H1 (cell line): Measurements from ENCODE around the gene C22orf42. TPM values are rescaled to one million over a fixed set of nuclear protein-coding genes. Genes with fewer than 3 reads are reported as not detected.

Source experiments
- CTCF ChIA-PET: fragments of 300-600 bp; sonication (Branson Sonifier 250); formaldehyde crosslinking; loops from one replicate; lab custom pipeline; 2021; ENCODE audit not compliant: partially characterized antibody; lab: Charles Lee
- POLR2A ChIA-PET: fragments of 300-600 bp; sonication (Branson Sonifier 250); formaldehyde crosslinking; loops from one replicate; lab custom pipeline; 2021; ENCODE audit warnings: inconsistent platforms; ENCODE audit not compliant: partially characterized antibody; lab: Charles Lee
- DNase-seq, 2 experiments: peaks; one replicate each; pipeline versions ENCODE4 v3.0.0 to v3.0.0-alpha.2; 2010 to 2022; ENCODE audit warnings: low spot score in 2 of 2, low read depth in 1 of 2, mixed read lengths in 1 of 2
- FAIRE-seq: peaks from 2 replicates; lab custom pipeline; 2011; peaks lifted over from hg19 to GRCh38; lab: Jason Lieb, UNC
- H2AFZ ChIP-seq: 2 replicates; pipeline ENCODE4 v1.8.1; 2012; ENCODE audit warnings: low read length, inconsistent platforms
- H2AK5ac ChIP-seq: 2 replicates; pipeline ENCODE4 v1.6.1; 2013; ENCODE audit warnings: low read depth, low read length
- H2BK120ac ChIP-seq: replicated peaks from 2 replicates; pipeline ENCODE3; 2013; ENCODE audit warnings: low read depth, low read length, inconsistent platforms
- H2BK12ac ChIP-seq: 2 replicates; pipeline ENCODE4 v1.6.1; 2013; ENCODE audit warnings: low read depth, low read length
- H2BK15ac ChIP-seq: 2 replicates; pipeline ENCODE4 v1.6.1; 2013; ENCODE audit warnings: low read length
- H2BK20ac ChIP-seq: 2 replicates; pipeline ENCODE4 v1.6.1; 2013; ENCODE audit warnings: low read length
- H2BK5ac ChIP-seq: 2 replicates; pipeline ENCODE4 v1.6.1; 2013; ENCODE audit warnings: low read depth, low read length
- H3K14ac ChIP-seq: 2 replicates; pipeline ENCODE4 v1.6.1; 2013; ENCODE audit warnings: inconsistent platforms; ENCODE audit not compliant: insufficient read length
- H3K18ac ChIP-seq: 2 replicates; pipeline ENCODE4 v1.6.1; 2013; ENCODE audit warnings: low read length; ENCODE audit errors: extremely low read depth
- H3K23ac ChIP-seq: 2 replicates; pipeline ENCODE4 v1.6.1; 2013; ENCODE audit warnings: inconsistent platforms; ENCODE audit not compliant: insufficient read length
- H3K23me2 ChIP-seq: 2 replicates; pipeline ENCODE4 v1.6.1; 2013; ENCODE audit warnings: low read depth, low read length
- H3K27ac ChIP-seq: 2 replicates; pipeline ENCODE4 v1.6.1; 2011; ENCODE audit warnings: low read depth, low read length, inconsistent platforms
- H3K27me3 ChIP-seq, 4 experiments: replicated peaks in 1 of 4; 1 replicate in 1 of 4; 2 replicates in 3 of 4; pipeline versions ENCODE4 v1.6.1 to v1.8.1; 2011 to 2013; ENCODE audit warnings: low read length in 3 of 4, mild to moderate bottlenecking in 3 of 4, inconsistent platforms in 2 of 4, mixed read lengths in 2 of 4, moderate library complexity in 1 of 4; ENCODE audit not compliant: control insufficient read depth in 3 of 4, insufficient read depth in 3 of 4; ENCODE audit errors: extremely low read depth in 1 of 4
- H3K36me3 ChIP-seq, 4 experiments: 2 replicates each; pipeline versions ENCODE4 v1.6.1 to v1.8.1; 2011 to 2013; ENCODE audit warnings: mild to moderate bottlenecking in 4 of 4, low read length in 3 of 4, moderate library complexity in 2 of 4, control low read depth in 1 of 4, inconsistent platforms in 1 of 4; ENCODE audit not compliant: insufficient read depth in 4 of 4, control insufficient read depth in 2 of 4
- H3K4ac ChIP-seq: replicated peaks from 2 replicates; pipeline ENCODE3; 2013; ENCODE audit warnings: low read length, low read depth, mixed read lengths, inconsistent platforms; ENCODE audit not compliant: insufficient read length
- H3K4me1 ChIP-seq, 4 experiments: replicated peaks in 1 of 4; 1 replicate in 1 of 4; 2 replicates in 3 of 4; pipeline versions ENCODE4 v1.6.1 to v1.8.1; 2011 to 2013; ENCODE audit warnings: low read length in 3 of 4, inconsistent platforms in 2 of 4, mixed read lengths in 1 of 4; ENCODE audit not compliant: insufficient read depth in 4 of 4, control insufficient read depth in 3 of 4
- H3K4me2 ChIP-seq, 2 experiments: 2 replicates each; pipeline versions ENCODE4 v1.6.1 to v1.8.1; 2011 to 2013; ENCODE audit warnings: low read depth in 2 of 2, low read length in 2 of 2, control low read depth in 1 of 2, inconsistent platforms in 1 of 2, mild to moderate bottlenecking in 1 of 2; ENCODE audit not compliant: insufficient read depth in 1 of 2
- H3K4me3 ChIP-seq, 4 experiments: fragments of 200-600, 300-600 bp in 1 of 4; sonication (generic), shearing (Covaris generic), sonication (Bioruptor Twin) in 1 of 4; 2 replicates each; pipeline versions ENCODE4 v1.5.1 to v1.8.1; 2011 to 2016; ENCODE audit warnings: low read length in 4 of 4, low read depth in 3 of 4, control low read depth in 2 of 4, inconsistent platforms in 2 of 4, mild to moderate bottlenecking in 2 of 4, mixed read lengths in 1 of 4, moderate library complexity in 1 of 4; ENCODE audit not compliant: insufficient read depth in 2 of 4; ENCODE audit errors: extremely low read depth in 1 of 4
- H3K56ac ChIP-seq: replicated peaks from 2 replicates; pipeline ENCODE3; 2013; ENCODE audit warnings: low read depth, mild to moderate bottlenecking, mixed read lengths, low read length, inconsistent platforms; ENCODE audit not compliant: insufficient read length
- H3K79me1 ChIP-seq: 2 replicates; pipeline ENCODE4 v1.6.1; 2013; ENCODE audit warnings: low read depth, low read length, control low read depth
- H3K79me2 ChIP-seq, 2 experiments: 2 replicates each; pipeline versions ENCODE4 v1.6.1 to v1.8.1; 2012 to 2013; ENCODE audit warnings: low read length in 2 of 2, mild to moderate bottlenecking in 2 of 2, inconsistent platforms in 1 of 2; ENCODE audit not compliant: insufficient read depth in 2 of 2, control insufficient read depth in 1 of 2
- H3K9ac ChIP-seq, 4 experiments: replicated peaks in 1 of 4; 1 replicate in 1 of 4; 2 replicates in 3 of 4; pipeline versions ENCODE4 v1.6.1 to v1.8.1; 2011 to 2013; ENCODE audit warnings: low read depth in 3 of 4, low read length in 3 of 4, control low read depth in 2 of 4, mild to moderate bottlenecking in 2 of 4, moderate library complexity in 2 of 4, inconsistent platforms in 1 of 4; ENCODE audit errors: extremely low read depth in 1 of 4
- H3K9me3 ChIP-seq, 2 experiments: 2 replicates each; pipeline versions ENCODE4 v1.6.1 to v1.8.1; 2012 to 2013; ENCODE audit warnings: mild to moderate bottlenecking in 2 of 2, moderate library complexity in 2 of 2, control low read depth in 1 of 2, inconsistent platforms in 1 of 2, low read depth in 1 of 2, low read length in 1 of 2, mixed read lengths in 1 of 2; ENCODE audit not compliant: insufficient read depth in 2 of 2
- H4K20me1 ChIP-seq, 2 experiments: replicated peaks in 1 of 2; 2 replicates each; pipeline versions ENCODE3 to v1.8.1; 2011 to 2013; ENCODE audit warnings: inconsistent platforms in 2 of 2, low read length in 2 of 2, mild to moderate bottlenecking in 1 of 2; ENCODE audit not compliant: insufficient read depth in 2 of 2, control insufficient read depth in 1 of 2
- H4K5ac ChIP-seq: 2 replicates; pipeline ENCODE4 v1.6.1; 2013; ENCODE audit warnings: low read length, low read depth, mixed read lengths, inconsistent platforms; ENCODE audit not compliant: insufficient read length
- H4K8ac ChIP-seq: 2 replicates; pipeline ENCODE4 v1.8.0; 2013; ENCODE audit warnings: mild to moderate bottlenecking, moderate library complexity, low read length, inconsistent platforms; ENCODE audit not compliant: insufficient read depth; ENCODE audit errors: extremely low read depth
- H4K91ac ChIP-seq: replicated peaks from 2 replicates; pipeline ENCODE3; 2013; ENCODE audit warnings: low read length, mixed read lengths, inconsistent platforms; ENCODE audit not compliant: insufficient read length
- BRCA1 ChIP-seq: IDR thresholded peaks from 2 replicates; pipeline ENCODE4 v1.6.1; 2012; ENCODE audit warnings: low read depth, low read length, improper control_type of control experiment
- CEBPB ChIP-seq: IDR thresholded peaks from 2 replicates; pipeline ENCODE4 v1.6.1; 2012; ENCODE audit warnings: low read depth, low read length
- EP300 ChIP-seq, 2 experiments: IDR thresholded peaks; 1 replicate in 1 of 2; 2 replicates in 1 of 2; pipeline ENCODE4 v1.6.1; 2011 to 2012; ENCODE audit warnings: low read depth in 2 of 2, low read length in 2 of 2, mild to moderate bottlenecking in 2 of 2, borderline replicate concordance in 1 of 2, inconsistent platforms in 1 of 2, moderate library complexity in 1 of 2
- EZH2 ChIP-seq: fragments of 200-600 bp; sonication (generic); IDR thresholded peaks from 2 replicates; pipeline ENCODE4 v1.7.1; 2012; ENCODE audit warnings: low read depth, mild to moderate bottlenecking, moderate library complexity, low read length, inconsistent platforms; ENCODE audit not compliant: severe bottlenecking
- HDAC2 ChIP-seq, 2 experiments: fragments of 300-600 bp in 1 of 2; sonication (generic) in 1 of 2; IDR thresholded peaks; 2 replicates each; pipeline ENCODE4 v1.6.1; 2011 to 2012; ENCODE audit warnings: low read depth in 2 of 2, low read length in 2 of 2, mild to moderate bottlenecking in 2 of 2, moderate library complexity in 2 of 2, borderline replicate concordance in 1 of 2, inconsistent platforms in 1 of 2
- KDM1A ChIP-seq: fragments of 200-600, 300-600 bp; sonication (generic); IDR thresholded peaks from 2 replicates; pipeline ENCODE4 v1.7.1; 2016; ENCODE audit warnings: mild to moderate bottlenecking, low read length, borderline replicate concordance
- NRF1 ChIP-seq: IDR thresholded peaks from 2 replicates; pipeline ENCODE4 v1.6.1; 2011; ENCODE audit warnings: mild to moderate bottlenecking, low read depth, low read length, improper control_type of control experiment
- SAP30 ChIP-seq: fragments of 300-600 bp; sonication (generic); IDR thresholded peaks from 2 replicates; pipeline ENCODE4 v1.7.1; 2012; ENCODE audit warnings: low read length, moderate library complexity, mild to moderate bottlenecking, inconsistent platforms; ENCODE audit not compliant: insufficient read depth, insufficient replicate concordance
- SIN3A ChIP-seq, 2 experiments: IDR thresholded peaks in 1 of 2; conservative IDR thresholded peaks in 1 of 2; 2 replicates each; pipeline ENCODE4 v1.6.1; 2011 to 2012; ENCODE audit warnings: low read length in 2 of 2, improper control_type of control experiment in 1 of 2, low read depth in 1 of 2, mild to moderate bottlenecking in 1 of 2
- SP1 ChIP-seq: IDR thresholded peaks from 2 replicates; pipeline ENCODE4 v1.6.1; 2011; ENCODE audit warnings: low read depth, low read length
- TBP ChIP-seq: IDR thresholded peaks from 2 replicates; pipeline ENCODE4 v1.6.1; 2011; ENCODE audit warnings: low read depth, low read length, improper control_type of control experiment
- WGBS, 2 experiments: shearing (Covaris generic) in 1 of 2; methylation state at CpG; one replicate each; pipeline versions ENCODE4 v1.1.6 to v1.1.7; 2013 to 2015; ENCODE audit warnings: low lambda C conversion rate in 2 of 2, mixed read lengths in 2 of 2, inconsistent platforms in 1 of 2, low coverage in 1 of 2, missing lambda C conversion rate in 1 of 2; ENCODE audit not compliant: insufficient replicate concordance in 2 of 2, insufficient coverage in 1 of 2, insufficient read length in 1 of 2; ENCODE audit errors: extremely low coverage in 1 of 2, missing lambda C conversion rate in 1 of 2; 5-methylcytosine and 5-hydroxymethylcytosine counted together
- polyA plus RNA-seq, 7 experiments: library from polyadenylated mRNA; depleted of rRNA in 3 of 7; stranded (reverse) in 5 of 7; unstranded in 2 of 7; fragments of >200 nt in 5 of 7; fragments of 200-250 nt in 2 of 7; gene quantifications; 1 replicate in 5 of 7; 2 replicates in 1 of 7; 4 replicates in 1 of 7; pipeline versions ENCODE4 v1.2.1 to v1.2.3, GENCODE V29; 2011 to 2013; ENCODE audit warnings: missing spikeins in 2 of 7, mixed read lengths in 2 of 7
- total RNA-seq: library from RNA; stranded (reverse); fragmentation: NEBNext Ultra II Directional; extraction: Animal tissue kit (Norgen Biotek cat#: 25700); gene quantifications from 2 replicates; pipeline ENCODE4 v1.2.1, GENCODE V29; 2021

Gene C22orf42
- total and polyA plus RNA-seq, 2 of the 8 experiments (the other 6 are each of a cell fraction or from before 2014, with no cell fraction given), result 0.50 TPM; not detected in 1

DNA sequence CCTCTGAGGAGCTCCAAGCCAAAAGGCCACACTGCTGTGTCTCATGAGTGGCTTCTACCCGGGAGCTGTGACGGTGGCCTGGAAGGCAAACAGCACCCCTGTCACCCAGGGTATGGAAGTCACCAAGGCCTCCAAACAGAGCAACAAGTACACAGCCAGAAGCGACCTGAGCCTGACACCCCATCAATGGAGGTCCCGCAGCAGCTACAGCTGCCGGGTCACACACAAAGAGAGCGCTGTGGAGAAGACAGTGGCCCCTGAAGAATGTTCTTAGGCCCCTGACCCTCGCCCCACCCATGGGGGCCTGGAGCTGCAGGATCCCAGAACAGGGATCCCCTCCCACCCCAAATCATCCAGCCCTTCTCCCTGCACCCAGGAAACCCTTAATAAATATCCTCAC, 40.9 kb upstream of the C22orf42 start:
- Histone ChIP-seq H2BK5ac (no peak overlapping the region), H4K5ac (no peak overlapping the region), H3K56ac (no peak overlapping the region), H2BK15ac (no peak overlapping the region), H3K36me3 (no peaks in the 10 kb centered on the region), H2BK20ac (no peak overlapping the region), H4K20me1 (peaks cover 0 to 1% of the 10 kb centered on the region in 2 experiments), H3K27me3 (peaks cover 15 to 38% (median 32%) of the 10 kb centered on the region in 4 experiments), H3K4me2 (no peak overlapping the region), H4K91ac (no peak overlapping the region), H3K14ac (no peak overlapping the region), H3K4me1 (peaks cover 0 to 23% (median 9%) of the 10 kb centered on the region in 4 experiments; a peak in 5 of 7 replicates), H3K79me1 (no peaks in the 10 kb centered on the region), H4K8ac (no peak overlapping the region), H2AFZ (no peak overlapping the region), H3K79me2 (no peaks in the 10 kb centered on the region), H2BK120ac (no peak overlapping the region), H2BK12ac (no peak overlapping the region), H3K23ac (no peak overlapping the region), H3K27ac (no peak overlapping the region), H3K4ac (no peak overlapping the region), H2AK5ac (no peak overlapping the region), H3K23me2 (peaks cover 20% of the 10 kb centered on the region), H3K4me3 (no peak overlapping the region), H3K9ac (no peak overlapping the region), H3K9me3 (no peaks in the 10 kb centered on the region), H3K18ac (no peak overlapping the region)
- no peak for FAIRE-seq
- TF ChIP-seq TBP (no peak), EP300 (IDR thresholded peaks at IDR 0.05; ENCODE audit: borderline replicate concordance in 1 of 2, low read depth in 2 of 2, low read length in 2 of 2) (no peak), NRF1 (no peak), BRCA1 (no peak), SAP30 (no peak), CEBPB (no peak), SP1 (no peak), HDAC2 (IDR thresholded peaks at IDR 0.05; ENCODE audit: borderline replicate concordance in 1 of 2, low read depth in 2 of 2, low read length in 2 of 2) (no peak), SIN3A (conservative IDR thresholded peaks at IDR 0.05 in 1 of 2, IDR thresholded peaks at IDR 0.05 in 1 of 2; ENCODE audit: low read depth in 1 of 2, low read length in 2 of 2) (no peak), KDM1A (no peak), EZH2 (no peak)
- ChIA-PET CTCF (interaction anchor here (1.2 to 1.4 kb wide), 3 partner anchors 66 to 96 kb away, joined by 3 to 4 read pairs (median 3); no protein-coding TSS in a partner anchor), POLR2A (no interaction called here)
- WGBS, 2 experiments, result 90% methylated on average over 7 of the region's 7 CpGs; no CpG with 5 or more reads in 1 of the 2 experiments
- DNase-seq, result peak in 1 of 2 experiments; percentile 20
